Measurements from ENCODE around the gene UXT.
"Not testable (repeated sequence)": the region's sequence is repeated elsewhere in the genome, so short reads cannot be mapped to it uniquely, and the experiment has no call there.

The UXT gene

DNA sequence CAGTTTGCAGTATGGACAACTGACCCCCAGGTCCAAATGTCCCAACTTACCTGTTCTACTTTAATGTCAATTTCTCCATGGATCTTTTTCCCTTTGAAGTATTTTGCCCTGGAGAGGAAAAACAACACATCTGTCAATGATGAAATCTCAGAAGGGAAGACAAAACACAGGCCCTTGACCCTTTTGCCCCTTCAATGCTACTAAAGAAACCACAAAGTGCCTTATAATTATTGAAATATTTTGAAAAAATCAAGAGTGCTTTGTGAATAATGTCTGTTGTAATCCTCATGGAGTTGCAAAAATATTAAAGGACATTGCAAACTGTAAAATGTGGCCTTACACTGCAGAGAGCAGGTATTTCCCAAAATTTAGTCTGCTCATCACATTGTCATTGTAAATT lies 51.9 kb downstream of the UXT start:
- H3K27me3 ChIP-seq (ENCODE audit: insufficient read depth, insufficient read length): no peaks in the 10 kb centered on the region
- H3K9me3 ChIP-seq (ENCODE audit: insufficient read depth, low read length): no peaks in the 10 kb centered on the region
- no peak for DNase-seq (ENCODE audit: low read depth, low spot score)
- TF ChIP-seq YY1 (IDR thresholded peaks at IDR 0.05; ENCODE audit: insufficient read depth, insufficient read length): no peak
- TF ChIP-seq SUZ12 (IDR thresholded peaks at IDR 0.05; ENCODE audit: extremely low read depth, insufficient read depth, insufficient read length): no peak
- TF ChIP-seq ZNF274 (IDR thresholded peaks at IDR 0.05; ENCODE audit: low read depth, low read length): no peak
- no peaks in the 10 kb centered on the region for H3K36me3 ChIP-seq (ENCODE audit: insufficient read depth, insufficient read length, low read length)
- peaks cover 5% of the 10 kb centered on the region for H3K4me1 ChIP-seq (ENCODE audit: insufficient read depth, insufficient read length)
- no peak overlapping the region for H3K4me3 ChIP-seq (ENCODE audit: insufficient read length, low read depth)
- no peak overlapping the region for H3K9ac ChIP-seq (ENCODE audit: insufficient read length, low read depth)

DNA sequence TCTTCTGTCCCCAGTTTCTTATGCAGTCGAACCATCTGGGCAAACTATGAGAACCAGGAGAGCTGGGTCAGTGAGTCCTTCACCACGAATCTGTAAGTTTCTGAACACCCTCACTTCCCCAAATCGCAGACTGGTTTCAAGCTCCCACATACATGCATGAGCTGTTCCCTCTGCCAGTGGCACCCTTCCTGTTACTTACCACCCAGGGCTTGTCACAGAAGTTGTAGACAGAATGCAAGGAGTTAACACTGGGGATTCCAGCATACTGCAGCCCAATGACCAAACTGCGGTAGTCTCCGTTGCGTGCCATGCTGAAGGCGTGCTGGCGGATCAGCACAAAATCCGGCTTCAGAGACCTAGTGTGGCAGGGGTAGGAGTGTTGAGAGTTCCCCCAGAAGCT lies 54.0 kb downstream of the UXT start:
- TF ChIP-seq YY1 (IDR thresholded peaks at IDR 0.05; ENCODE audit: insufficient read depth, insufficient read length) (no peak), SUZ12 (IDR thresholded peaks at IDR 0.05; ENCODE audit: extremely low read depth, insufficient read depth, insufficient read length) (no peak), ZNF274 (IDR thresholded peaks at IDR 0.05; ENCODE audit: low read depth, low read length) (no peak)
- DNase-seq (ENCODE audit: low read depth, low spot score): no peak
- H3K9ac ChIP-seq (ENCODE audit: insufficient read length, low read depth): no peak overlapping the region
- no peaks in the 10 kb centered on the region for H3K9me3 ChIP-seq (ENCODE audit: insufficient read depth, low read length)
- H3K4me1 ChIP-seq (ENCODE audit: insufficient read depth, insufficient read length): peaks cover 5% of the 10 kb centered on the region
- H3K4me3 ChIP-seq (ENCODE audit: insufficient read length, low read depth): no peak overlapping the region
- no peaks in the 10 kb centered on the region for H3K27me3 ChIP-seq (ENCODE audit: insufficient read depth, insufficient read length)
- no peaks in the 10 kb centered on the region for H3K36me3 ChIP-seq (ENCODE audit: insufficient read depth, insufficient read length, low read length)

DNA sequence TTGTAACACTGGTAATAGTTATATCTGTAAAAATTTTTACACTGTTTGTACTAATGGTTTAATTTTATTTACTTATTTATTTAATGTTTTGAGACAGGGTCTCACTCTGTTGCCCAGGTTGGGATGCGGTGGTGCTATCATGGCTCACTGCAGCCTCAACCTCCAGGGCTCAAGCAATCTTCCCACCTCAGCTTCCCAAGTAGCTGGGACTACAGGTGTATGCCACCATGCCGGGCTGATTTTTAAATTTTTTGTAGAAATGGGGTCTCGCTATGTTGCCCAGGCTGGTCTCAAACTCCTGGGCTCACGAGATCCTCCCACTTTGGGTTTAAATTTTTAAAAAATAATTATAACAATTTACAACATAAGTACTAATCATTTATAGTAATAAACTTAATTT lies 55.9 kb downstream of the UXT start:
- H3K4me1 ChIP-seq (ENCODE audit: insufficient read depth, insufficient read length); H3K27me3 ChIP-seq (ENCODE audit: insufficient read depth, insufficient read length); H3K9me3 ChIP-seq (ENCODE audit: insufficient read depth, low read length); H3K36me3 ChIP-seq (ENCODE audit: insufficient read depth, insufficient read length, low read length); H3K4me3 ChIP-seq (ENCODE audit: insufficient read length, low read depth); H3K9ac ChIP-seq (ENCODE audit: insufficient read length, low read depth); DNase-seq (ENCODE audit: low read depth, low spot score): not testable (repeated sequence)

All from NT2/D1 (cell line).